HPDE6-E6E7 (cell line): ENCODE data around the gene QPCTL.
A peak's percentile ranks its signal among the peaks of the same experiment; 100 is the strongest.

ENCODE experiments used
- DNase-seq: peaks from one replicate; pipeline ENCODE4 v3.0.0; 2011; ENCODE audit warnings: missing footprints; ENCODE audit errors: extremely low spot score

The QPCTL gene

DNA sequence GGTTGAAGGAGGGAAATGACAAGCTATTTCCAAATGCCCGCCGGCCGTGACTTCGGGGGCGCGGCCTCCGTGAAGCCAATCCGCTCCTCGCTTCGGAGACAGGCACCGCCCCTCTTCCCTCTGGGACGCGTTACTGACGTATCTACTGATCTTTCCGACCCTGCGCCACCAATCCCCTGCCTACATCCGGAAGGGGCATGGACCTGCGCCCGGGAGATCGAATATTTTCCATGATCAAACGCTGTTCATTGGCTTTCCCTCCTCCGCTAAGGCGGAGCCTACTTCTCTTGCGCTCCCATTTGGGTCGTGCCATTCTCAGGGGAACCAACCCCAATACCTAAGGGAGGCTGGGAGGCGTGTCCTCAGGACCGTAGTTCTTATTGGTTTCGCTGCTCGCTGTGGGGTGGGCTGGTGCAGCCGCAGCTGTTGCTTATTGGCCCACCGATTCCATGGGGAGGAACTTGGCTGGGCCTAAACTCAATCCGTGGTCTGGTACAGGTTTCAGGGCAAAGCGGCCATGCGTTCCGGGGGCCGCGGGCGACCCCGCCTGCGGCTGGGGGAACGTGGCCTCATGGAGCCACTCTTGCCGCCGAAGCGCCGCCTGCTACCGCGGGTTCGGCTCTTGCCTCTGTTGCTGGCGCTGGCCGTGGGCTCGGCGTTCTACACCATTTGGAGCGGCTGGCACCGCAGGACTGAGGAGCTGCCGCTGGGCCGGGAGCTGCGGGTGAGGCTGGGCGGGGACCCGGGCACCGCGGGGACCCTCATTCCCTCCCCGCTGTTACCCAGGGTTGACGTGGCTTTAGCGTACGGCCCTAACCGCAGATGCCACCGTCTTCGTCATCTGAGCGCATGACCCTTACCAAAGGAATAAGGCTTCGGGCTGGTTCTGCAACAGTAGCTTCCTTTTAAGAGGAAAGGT, at the start of gene QPCTL:
Gene QPCTL, plus strand, starts transcription at position 480 of the 919 bp plus-strand sequence. Its CDS starts 38 bp downstream, at position 518.
- DNase-seq = peak; percentile 98

DNA sequence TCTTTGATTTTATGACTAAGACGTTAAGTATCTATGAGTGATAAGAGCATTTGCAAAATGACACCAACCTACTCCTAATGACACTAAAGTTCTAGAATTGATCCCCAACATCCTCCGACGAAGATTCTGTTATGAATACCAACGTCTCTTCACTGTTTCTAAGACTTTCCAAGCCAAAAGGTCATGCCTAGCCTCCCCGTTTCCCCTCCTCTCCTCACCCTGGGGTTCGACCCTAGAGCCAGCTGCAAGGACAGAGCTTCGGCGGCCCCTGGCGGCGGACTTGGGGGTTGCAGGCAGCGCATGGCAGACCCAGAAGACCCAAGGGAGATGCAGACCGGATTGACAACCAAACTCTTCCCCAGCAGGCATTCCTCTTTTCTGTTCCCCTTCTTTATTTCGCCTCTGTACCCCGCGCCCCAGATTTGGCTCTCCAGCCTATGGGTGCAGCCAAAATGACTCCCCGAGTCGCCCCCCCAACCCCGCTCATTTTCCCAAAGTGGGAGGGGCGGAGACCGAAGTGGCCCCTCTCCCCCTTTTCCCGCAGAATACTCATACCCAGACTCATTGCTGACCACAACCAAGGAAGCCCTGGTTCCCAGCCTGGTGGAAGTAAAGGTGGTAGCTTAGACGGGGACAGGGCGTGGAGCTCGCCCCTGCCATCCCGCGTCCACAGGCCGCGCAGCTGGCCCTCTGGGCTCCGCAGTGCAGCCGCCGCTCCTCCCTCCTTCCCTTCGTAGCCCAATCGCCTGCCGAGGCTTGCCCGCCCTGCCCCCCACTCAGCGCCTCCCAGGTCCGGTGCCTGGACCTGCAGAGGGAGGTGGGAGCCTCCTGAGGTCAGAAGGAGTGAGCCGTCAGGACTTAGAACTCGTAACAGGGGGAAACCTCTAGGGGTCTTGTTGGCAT, 49.2 kb upstream of the QPCTL start:
- DNase-seq = no peak

DNA sequence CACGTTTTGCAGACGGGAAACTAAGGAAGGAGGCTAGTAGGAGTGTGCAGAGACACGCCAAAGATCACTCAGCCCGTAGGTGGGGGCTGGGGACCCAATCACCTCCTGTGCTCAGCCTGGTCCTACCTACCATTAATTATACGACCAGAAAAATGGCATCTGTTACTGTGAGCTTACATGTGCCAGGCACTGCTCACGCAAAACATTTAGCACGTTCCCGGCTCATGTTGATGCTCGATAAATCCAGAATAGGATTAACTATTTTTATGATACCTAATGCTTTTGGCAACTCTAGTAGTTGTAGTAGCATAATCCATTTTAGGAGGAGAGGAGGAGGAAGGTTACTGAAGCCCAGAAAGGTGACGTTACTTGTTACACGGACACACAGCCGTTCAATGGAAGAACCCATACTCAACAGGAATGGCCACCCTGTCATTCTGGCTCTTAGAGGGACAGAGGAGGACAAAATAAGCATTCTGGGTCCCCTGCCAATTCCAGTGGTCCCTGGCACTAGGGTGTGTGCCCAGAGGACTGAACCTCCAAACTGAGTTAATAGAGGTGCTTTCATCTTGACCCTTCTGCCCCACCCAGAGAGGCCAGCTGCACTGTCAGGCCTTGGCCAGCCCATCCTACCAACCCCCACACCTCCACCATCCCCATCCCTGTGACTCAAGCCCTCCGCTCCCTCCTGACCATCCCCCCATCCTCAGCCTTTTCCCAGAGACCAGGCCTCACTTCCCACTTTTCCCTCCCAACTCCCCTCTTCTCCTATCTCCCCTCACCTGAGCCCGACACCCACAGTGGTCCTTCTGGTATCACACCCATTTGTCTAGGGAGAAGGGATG, 48.3 kb upstream of the QPCTL start:
- DNase-seq = no peak

DNA sequence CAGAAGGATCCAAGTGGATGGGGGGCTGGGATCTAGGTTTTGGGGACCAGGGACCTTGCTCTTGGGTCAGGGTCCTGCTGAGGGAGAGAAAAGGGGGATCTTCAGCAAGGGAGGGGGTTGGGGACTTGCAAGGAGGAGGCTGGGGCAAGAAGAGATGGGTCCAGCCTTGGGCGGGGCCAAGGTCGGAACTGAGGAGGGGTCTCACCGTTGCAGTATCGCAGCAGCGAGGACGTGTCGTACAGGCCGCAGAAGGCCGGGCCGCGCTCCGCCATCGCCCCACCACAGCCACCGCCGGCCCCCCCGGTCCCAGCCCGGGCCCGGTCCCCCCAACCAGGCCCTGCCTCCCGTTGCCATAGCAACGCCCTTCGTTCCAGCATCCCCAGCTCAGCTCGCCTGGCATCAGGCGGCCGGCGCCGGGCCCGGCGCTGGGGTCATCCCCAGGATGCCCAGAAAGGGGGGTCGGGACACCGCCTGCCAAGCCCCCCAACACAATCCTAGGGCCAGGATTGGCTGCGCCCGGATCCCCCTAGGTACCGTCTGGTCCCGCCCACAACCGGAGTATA, 47.3 kb upstream of the QPCTL start:
- no peak for DNase-seq

DNA sequence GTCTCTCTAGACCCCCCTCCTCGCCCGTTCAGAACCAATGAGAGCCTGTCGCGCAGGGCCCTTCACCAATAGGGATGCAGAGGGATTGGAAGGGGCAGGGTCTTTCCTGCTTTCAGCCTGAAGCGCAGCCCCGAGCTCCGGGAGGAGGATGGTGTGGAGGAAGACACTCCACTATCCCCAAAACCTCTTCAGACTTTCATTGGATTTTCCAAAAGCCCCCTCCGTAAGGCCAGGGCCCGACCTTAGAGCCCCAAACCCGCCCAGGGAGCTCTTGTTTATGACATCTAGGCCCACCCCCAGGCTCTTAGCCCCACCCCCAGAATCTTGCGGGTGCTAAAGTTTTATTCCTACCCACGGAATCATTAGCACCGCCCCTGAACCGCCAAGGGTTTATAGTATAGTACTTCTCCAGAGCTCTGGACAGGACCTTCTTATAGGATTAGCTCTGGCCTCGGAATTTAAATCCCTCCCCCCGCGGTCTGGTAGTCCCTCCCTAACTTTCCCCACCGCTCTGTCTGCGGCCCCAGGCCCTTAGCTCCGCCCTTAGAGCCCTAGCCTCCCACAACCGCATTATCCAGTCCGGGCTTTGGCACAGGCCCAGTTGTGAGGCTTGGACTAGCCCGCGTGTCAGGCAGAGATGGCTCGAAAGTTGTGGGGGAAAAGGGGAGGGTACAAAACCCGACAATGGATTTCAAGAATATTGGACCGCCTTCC, 46.7 kb upstream of the QPCTL start:
- no peak for DNase-seq

DNA sequence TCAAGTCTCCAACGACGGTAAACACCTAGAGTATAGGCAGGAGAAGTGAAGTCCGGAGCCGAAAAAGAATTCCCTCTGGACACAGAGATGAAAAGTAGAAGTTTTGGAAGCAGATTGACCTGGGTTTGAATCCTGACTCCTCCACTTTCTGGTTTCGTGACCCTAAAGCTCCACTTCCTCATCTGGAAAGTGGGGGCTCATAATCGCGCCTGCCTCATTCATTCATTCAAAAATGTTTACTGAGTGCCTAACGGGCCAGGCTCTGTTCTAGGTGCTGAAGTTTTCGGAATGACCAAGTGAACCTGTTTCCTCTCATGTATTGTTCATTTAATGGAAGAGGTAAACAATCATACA, 46.1 kb upstream of the QPCTL start:
- no peak for DNase-seq

DNA sequence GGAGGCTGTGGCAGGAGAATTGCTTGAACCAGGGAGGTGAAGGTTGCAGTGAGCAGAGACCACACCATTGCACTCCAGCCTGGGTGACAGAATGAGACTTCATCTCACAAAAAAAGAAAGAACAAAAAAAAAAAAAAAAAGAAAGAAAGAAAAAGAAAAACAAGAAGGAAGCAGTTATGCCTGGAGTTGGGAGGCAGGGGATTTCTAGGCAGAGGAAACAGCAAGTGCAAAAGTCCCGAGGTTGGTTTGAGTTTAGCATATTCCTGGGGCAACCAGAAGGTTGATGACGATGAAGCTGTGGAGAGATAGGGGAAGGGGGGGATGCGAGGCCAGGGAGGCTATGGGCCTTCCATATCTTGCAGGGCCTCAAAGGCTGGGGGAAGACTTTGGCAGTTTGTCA, 41.7 kb upstream of the QPCTL start:
- DNase-seq = no peak

DNA sequence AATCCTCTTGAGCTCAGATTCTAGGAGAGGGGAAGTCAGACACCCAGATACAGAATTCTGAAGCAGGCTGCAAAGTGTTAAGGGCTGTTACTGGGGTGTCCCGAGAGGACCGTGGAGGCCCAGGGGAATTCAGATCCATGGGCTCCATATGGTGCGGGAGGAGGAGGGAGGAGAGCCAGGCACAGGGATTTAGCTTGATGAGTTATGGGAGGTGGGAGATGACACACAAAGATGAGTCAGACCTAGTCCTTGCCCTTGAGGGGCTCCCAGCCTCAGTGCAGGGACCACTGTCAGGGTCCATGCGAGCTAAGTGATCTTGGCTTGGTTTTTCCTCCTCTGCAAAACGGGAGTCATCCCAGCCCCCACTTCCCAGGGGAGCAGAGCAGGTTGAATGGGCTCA, 38.8 kb upstream of the QPCTL start:
- no peak for DNase-seq

DNA sequence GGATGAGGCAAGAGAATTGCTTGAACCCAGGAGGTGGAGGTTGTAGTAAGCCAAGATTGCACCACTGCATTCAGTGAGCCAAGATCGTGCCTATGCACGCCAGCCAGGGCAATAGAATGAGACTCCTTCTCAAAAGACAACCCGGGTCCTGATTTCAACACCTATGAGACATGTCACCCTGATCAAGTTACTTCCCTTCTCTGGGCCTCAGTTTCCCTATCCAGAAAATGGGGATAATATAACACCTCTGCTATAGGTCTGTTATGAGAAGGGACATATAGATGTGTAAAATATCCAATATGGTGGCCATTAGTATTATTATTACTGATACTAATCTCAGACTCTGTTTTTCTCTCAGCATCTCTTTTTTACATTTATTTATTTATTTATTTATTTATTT, 37.4 kb upstream of the QPCTL start:
- DNase-seq = no peak

DNA sequence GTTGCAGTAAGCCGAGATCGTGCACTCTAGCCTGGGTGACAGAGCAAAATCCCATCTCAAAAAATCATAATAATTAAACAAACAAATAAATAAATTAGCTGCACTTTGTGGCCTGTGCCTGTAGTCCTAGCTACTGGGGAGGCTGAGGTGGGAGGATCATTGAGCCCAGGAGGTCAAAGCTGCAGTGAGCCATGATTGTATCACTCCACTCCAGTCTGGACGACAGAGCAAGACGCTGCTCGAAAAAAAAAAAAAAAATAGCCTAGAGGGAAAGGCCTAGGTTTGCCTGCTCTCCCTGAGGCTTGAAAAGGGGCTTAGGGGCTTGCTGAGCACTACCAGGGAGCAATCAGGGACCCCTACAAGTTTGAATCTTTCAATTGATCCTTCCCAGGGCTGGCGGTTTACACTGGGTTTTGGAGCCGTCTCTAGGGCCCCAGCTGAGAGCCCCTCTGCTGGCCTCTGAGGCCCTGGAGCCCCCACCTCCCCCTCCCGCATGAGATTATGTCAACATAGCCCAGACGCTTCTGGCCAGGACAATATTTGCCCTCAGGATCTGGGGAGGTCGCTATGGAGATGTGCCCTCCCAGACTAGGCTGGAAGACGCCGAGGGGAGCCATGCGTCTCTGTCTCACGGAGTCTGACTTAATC, 34.8 kb upstream of the QPCTL start:
- DNase-seq = no peak

DNA sequence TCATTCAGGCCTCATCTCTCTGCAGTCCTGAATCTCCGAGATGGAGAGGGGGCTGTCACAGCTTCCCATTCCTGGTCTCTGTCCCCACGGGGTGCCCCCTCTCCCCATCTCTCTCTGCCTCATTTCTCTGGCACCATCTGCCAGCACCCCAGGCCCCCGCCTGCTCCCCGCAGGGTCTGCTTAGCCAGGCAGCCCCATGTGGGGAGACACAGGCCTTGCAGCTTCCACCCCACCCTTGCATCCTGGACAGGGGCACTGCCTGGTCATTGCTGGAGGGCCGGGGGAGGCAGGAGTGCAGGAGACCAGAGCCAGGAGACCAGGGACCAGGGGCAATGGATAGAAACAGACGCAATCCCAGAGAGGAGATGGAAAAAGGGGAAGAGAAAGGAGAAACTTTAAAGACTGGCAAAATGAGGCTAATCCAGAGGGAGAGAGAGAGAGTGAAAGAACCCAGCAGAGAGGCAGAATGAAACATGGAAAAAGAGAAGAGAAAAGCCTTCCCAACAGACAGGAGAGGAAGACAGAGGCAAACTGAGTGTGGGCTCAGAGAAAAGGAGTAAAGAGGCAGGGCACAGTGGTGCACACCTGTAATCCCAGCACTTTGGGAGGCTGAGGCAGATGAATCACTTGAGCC, 33.3 kb upstream of the QPCTL start:
- no peak for DNase-seq

DNA sequence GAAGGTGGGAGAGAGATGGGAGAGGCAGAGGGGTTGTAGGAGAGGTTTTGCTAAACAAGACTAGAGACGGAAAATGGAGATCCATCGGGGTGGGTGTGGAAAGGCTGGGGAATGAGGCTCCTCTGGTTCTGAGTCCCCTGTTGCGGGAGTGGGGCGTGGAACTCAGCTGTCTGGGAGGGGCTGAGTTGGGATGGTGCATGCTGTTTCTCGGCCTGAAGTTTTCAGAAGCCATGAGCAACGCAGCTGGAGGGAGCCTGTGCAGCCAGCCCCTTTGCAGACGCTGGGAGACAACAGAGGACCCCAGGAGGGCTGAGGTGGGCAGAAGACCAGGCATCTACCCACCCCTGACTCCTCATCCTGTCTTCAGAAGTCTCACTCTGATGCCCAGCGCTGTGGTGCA, 31.8 kb upstream of the QPCTL start:
- no peak for DNase-seq

DNA sequence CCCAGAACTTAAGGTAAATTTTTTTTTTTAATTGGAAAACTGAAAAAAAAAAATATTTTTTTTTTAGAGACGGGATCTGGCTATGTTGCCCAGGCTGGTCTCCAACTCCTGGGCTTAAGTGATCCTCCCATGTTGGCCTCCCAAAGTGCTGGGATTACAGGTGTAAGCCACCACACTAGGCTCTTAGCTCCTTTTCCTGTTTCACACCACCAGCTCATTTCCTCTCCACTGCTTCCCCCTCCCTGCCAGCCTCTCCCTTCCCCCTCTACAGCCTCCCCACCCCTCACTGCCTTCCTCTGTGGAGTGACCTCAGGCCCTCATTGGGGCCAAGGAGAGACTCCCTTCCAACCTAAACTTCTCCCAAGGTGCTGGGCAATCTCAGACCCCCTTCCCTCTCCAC, 28.7 kb upstream of the QPCTL start:
- DNase-seq = no peak

DNA sequence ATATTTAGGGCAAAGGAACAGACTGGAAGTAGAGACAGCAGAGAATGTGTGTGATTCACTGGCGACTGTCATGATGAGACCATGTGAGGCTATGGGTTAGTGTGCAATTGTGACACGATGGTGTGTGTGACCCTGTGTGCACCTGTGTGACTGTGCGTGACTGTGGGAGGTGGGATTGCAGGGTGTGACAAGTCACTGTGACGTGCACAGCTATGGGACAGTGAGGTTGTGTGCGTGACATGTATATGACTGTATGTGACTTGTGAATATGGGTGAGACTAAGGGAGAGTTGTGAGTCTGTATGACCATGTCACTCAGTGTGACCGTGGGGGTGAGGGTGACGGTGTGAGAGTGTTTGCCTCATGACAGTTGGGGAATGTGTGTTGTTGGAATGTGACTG, 27.9 kb upstream of the QPCTL start:
- no peak for DNase-seq

DNA sequence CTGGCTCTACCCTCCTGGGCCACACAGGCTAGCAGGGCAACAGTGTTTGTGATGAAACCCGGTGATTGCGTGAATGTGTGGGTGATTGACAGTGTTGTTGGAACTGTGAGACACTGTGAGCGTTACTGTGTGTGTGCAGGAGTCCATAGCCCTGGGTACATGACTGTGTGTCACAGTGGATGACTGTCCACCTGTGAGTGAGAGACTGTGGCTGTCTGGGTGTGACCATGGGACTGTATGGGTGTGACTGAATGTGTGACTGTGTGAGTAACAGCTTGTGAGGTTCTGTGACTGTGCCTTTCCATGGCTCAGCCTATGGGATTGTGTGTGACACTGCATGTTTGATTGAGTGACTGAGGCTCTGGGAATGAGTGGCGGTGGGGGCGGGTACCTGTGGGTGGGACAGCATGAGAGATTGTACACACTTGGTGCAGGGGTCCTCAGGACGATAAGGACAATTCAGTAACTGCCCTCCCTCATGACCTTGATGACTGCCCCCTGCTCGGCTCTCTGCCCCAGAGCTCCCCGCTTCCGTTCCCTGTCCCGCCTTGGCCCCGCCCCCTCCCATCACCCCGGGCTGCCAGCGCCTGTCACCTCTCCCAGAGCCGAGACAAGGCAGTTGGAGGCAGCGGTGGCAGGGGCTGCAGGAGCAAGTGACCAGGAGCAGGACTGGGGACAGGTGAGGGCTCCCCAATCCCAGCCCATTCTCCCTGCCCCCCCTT, 24.7 kb upstream of the QPCTL start, which contains the start of gene GIPR:
Gene GIPR, plus strand, starts transcription at position 602 of the 722 bp plus-strand sequence. CDS start 1,300 bp downstream, outside the sequence.
- DNase-seq = peak; percentile 36

DNA sequence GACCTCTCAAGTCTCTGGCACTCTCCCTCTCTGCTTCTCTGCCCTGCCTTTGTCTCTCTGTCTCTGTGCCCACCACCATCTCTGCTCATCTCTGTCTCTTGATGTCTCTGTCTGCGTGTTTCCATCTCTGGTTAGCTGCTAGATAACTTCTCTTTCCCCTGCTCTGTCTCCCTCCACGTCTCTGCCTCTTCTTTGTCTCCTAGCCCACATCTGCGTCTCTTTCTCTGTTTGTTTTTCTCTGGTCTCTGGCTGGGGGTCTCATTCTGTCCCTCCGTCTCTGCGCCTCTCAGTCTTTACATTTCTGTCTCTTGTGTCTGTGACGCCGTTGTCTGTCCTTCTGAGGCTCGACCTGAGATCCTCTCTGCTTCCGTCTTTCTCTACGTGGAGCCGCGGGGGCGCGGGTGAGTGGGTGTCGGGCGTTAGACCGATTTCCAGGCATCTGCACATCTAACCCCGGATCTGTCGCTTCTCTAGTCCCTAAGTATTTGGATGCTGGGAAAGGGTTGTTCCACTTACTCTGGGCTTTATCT, 24.1 kb upstream of the QPCTL start:
- no peak for DNase-seq

DNA sequence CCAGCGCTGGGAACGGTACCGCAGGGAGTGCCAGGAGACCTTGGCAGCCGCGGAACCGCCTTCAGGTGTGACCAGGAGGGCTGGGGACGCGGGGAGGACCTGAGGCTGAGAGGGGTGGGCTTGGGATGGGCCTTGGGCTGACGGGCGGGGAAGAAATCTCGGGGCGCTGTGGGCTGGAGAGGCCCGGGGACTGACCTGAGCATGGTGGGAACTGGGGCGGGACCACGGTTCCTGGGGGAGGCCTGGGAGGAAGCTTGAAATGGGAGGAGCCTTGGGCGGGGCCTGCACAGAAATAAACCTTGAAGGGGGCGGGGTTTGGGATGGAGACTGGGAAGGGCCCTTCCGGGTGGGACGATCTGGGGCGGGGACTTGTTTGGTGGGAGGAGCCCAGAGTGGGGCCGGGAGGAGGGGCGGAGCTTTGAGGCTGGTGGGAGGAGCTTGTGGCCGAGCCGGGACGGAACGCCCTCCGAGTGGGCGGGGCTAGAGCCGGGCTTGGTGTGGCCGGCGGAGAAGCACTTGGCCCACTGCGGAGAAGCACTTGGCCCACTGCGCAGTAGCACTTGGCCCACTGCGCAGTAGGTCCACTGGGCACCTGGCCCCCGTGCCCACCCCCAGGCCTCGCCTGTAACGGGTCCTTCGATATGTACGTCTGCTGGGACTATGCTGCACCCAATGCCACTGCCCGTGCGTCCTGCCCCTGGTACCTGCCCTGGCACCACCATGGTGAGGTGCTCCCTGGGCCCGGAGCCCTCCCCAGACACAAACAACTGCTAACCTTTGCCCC, 21.6 kb upstream of the QPCTL start:
- DNase-seq = peak; percentile 55

DNA sequence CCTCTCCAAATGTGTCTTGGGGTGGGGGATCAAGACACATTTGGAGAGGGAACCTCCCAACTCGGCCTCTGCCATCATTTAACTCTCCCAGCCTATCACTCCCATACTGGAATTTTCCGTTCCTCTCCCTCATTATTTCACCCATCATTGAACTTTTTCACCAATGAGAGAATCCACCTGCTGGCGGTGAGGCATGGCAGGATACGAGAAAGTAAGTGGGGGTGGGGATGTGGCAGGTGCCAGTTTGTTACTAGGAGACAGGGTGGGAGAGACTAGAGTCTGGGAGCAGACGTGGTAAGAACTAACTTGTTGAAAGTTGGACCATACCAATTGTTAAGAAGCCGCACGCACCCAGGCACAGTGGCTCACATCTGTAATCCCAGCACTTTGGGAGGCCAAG, 17.5 kb upstream of the QPCTL start:
- no peak for DNase-seq
